Activated T-cell treated with anti-CD3 and anti-CD28 coated beads, Interleukin-2, amount 50 U/mL, for 24 hours (primary cell): ENCODE measurements around the gene RNF14.

Source experiments
- DNase-seq: peaks from one replicate; pipeline ENCODE4 v3.0.0-alpha.2; 2020
- H3K27ac Mint-ChIP-seq: 2 replicates; pipeline ENCODE4 v1.8.0; 2020; ENCODE audit warnings: mild to moderate bottlenecking, mixed read lengths
- H3K27me3 Mint-ChIP-seq: 2 replicates; pipeline ENCODE4 v1.8.0; 2020; ENCODE audit warnings: mixed read lengths
- H3K36me3 Mint-ChIP-seq: 2 replicates; pipeline ENCODE4 v1.8.0; 2020; ENCODE audit warnings: low read depth, mixed read lengths
- H3K4me1 Mint-ChIP-seq: 2 replicates; pipeline ENCODE4 v1.8.0; 2020; ENCODE audit warnings: low read depth, mixed read lengths
- H3K4me3 Mint-ChIP-seq: 2 replicates; pipeline ENCODE4 v1.8.0; 2020; ENCODE audit warnings: mild to moderate bottlenecking, moderate library complexity, mixed read lengths
- H3K9me3 Mint-ChIP-seq: 2 replicates; pipeline ENCODE4 v1.8.0; 2020; ENCODE audit warnings: mixed read lengths

RNF14 gene

DNA sequence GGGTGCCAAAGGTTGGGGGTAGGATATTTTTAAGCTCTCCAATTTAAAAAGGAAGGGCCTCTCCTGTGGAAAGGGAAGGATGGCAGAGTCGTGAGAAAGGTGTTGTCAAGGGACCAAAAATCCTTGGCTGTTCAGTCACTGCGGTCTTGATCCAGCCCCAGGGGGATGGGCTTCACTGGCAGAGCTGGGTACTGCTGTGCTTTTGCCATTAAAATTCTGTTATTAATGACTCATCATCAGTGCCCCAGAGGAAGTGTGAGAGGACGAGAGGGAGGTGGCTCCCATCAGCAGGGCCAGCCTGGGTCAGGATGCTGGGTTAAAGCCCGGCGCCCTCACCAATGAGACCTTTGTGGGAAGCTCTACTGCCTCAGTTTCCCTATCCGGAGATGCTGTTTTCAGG is 27.6 kb upstream of the RNF14 start:
- Mint-ChIP-seq H3K27me3 (no peaks in the 10 kb centered on the region), H3K36me3 (peaks cover 47% of the 10 kb centered on the region), H3K4me3 (no peak overlapping the region), H3K4me1 (peaks cover 9% of the 10 kb centered on the region), H3K9me3 (no peaks in the 10 kb centered on the region), H3K27ac (peak overlapping the region; percentile 40)
- DNase-seq = no peak

DNA sequence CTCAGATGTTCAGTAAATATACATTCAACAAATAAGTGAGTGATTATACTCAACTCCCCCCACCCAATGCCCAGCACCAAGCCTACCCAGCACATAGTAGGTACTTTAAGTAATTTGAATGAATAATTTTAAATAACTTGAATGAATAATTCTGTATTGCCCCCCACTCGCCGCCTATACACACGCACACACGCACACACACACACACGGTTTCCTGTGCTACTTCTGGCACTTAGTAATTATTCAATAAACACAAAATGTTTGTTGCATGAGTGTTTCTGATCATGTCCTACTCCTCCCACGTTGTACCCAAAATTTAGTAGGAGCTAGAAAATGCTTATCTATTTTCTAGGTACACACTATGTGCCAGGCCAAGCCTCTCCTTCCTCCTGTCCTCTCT is 27.1 kb upstream of the RNF14 start:
- DNase-seq = no peak
- Mint-ChIP-seq H3K4me1 (peaks cover 9% of the 10 kb centered on the region), H3K9me3 (no peaks in the 10 kb centered on the region), H3K36me3 (peaks cover 43% of the 10 kb centered on the region), H3K4me3 (no peak overlapping the region), H3K27ac (no peak overlapping the region), H3K27me3 (no peaks in the 10 kb centered on the region)

DNA sequence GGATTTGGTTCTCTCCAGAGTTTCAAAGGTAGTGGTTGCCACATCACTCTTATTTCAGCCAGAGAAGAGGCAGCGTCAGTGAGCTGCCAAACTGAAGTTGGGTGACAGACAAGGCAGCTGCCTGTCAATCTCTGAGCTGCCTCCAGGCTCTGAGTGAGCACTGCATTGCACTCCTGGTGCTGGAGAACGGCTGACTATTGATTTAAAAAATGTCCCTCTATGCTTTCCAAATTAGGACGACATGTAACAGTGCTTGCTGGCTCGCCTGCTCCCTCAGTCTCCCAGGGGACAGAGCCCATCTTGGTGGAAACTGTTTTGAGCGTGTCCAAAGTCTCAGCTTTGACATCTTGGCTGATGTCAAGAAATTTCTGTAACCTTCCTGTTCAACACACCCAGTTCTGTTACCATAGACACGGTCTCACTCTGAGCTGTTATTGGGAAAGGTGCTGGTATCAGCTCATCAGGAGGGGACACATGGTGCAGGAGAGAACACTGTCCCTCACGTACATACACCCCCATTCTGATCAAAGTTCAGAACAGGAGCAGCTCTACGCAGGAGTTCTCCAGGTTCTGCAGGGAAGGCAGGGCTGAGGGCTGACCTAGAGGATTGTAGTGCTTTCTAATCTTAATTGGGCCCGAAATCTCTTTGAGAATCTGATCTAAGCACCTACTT is 26.6 kb upstream of the RNF14 start:
- no peaks in the 10 kb centered on the region for H3K27me3 Mint-ChIP-seq
- H3K9me3 Mint-ChIP-seq = no peaks in the 10 kb centered on the region
- H3K4me3 Mint-ChIP-seq = no peak overlapping the region
- no peak for DNase-seq
- H3K36me3 Mint-ChIP-seq = peaks cover 39% of the 10 kb centered on the region
- H3K27ac Mint-ChIP-seq = no peak overlapping the region
- H3K4me1 Mint-ChIP-seq = peaks cover 9% of the 10 kb centered on the region

DNA sequence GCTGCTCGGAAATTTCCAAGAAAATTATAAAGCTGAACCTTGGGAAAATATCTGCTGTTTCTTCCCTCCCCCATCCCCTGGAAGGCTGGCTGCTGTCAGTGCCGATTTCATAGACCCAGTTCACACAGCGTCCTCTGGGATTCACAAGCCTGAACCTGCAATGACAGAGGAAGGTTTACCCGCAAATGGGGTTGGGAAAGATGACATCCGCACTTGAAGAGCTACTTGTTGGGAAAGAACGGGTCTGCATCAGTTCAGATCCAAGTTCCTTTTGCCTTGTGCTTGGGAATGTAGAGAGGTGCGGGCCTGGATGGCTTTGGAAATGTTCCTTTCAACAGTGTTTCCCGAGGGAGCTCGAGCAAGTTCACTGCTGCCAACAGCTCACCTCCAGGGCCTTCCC is 24.8 kb upstream of the RNF14 start:
- Mint-ChIP-seq H3K4me3 (no peak overlapping the region), H3K4me1 (peaks cover 9% of the 10 kb centered on the region), H3K9me3 (no peaks in the 10 kb centered on the region), H3K27ac (no peak overlapping the region), H3K36me3 (peaks cover 26% of the 10 kb centered on the region), H3K27me3 (no peaks in the 10 kb centered on the region)
- no peak for DNase-seq

DNA sequence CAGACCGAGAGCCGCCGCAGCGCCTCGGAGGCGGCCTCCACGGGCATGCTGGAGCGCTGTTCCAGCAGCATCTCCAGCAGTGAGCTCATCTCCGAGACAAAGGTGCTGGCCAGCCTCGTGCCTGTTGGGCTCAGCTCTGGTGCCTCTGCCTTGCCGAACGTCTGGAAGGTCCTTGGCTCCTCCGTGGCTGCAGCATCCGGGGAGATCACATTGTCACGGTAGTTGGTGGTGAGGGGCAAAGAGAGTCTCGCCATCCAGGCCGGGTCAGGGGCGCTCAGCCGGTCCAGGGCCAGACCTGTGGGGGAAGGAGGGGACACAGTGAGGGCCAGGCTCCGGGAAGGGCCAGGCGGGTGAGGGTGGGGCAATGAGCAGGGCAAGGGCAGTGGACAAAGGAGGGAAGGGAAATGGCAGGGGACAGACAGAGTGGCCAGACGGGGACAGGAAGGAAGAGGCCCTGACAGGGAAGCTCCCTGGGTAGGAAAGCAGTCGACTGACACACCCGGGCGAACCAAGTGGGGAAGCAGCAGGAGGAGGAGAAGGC is 23.3 kb upstream of the RNF14 start:
- Mint-ChIP-seq H3K36me3 (peaks cover 13% of the 10 kb centered on the region), H3K9me3 (no peaks in the 10 kb centered on the region), H3K4me1 (peaks cover 10% of the 10 kb centered on the region), H3K27me3 (no peaks in the 10 kb centered on the region), H3K27ac (no peak overlapping the region), H3K4me3 (no peak overlapping the region)
- no peak for DNase-seq

DNA sequence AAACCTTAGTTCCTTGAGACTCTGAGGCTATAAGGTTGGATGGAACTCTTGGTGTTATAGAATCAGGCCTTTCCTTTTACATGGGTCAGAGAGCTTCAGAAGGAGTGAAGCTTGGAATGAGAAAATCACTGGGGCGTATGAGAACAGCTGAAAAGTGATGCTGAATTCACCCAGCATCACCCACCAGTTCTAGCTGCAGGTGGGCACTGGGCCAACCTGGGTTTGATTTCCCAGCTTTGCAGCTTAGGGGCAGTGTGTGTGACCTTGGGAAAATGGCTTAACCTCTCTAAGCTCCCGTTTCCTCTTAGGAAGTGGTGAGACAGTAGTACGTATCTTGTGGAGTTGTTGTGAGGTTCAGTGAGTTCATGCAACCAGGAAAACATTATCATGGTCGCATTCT is 21.6 kb upstream of the RNF14 start:
- Mint-ChIP-seq H3K4me1 (peaks cover 13% of the 10 kb centered on the region), H3K36me3 (no peaks in the 10 kb centered on the region)

DNA sequence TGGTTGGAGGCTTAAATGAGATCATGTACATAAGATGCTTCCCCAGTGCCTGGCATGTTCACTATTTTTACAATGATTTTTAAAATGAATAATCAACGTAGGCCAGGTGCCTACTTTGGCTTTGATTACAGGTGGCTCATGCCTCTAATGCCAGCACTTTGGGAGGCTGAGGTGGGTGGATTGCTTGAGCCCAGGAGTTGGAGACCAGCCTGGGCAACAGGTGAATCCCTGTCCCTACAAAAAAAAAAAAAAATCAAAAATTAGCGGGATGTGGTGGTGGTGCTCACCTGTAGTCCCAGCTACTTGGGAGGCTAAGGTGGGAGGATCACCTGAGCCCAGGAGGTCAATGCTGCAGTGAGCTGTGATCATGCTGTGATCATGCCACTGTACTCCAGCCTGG is 20.1 kb upstream of the RNF14 start:
- Mint-ChIP-seq H3K9me3 (no peaks in the 10 kb centered on the region), H3K4me1 (peaks cover 13% of the 10 kb centered on the region), H3K36me3 (no peaks in the 10 kb centered on the region), H3K27ac (no peak overlapping the region), H3K27me3 (no peaks in the 10 kb centered on the region), H3K4me3 (no peak overlapping the region)
- DNase-seq = no peak

More for the DNA sequence above, 21.6 kb upstream of the RNF14 start:
- Mint-ChIP-seq H3K4me3 (no peak overlapping the region), H3K27ac (no peak overlapping the region), H3K27me3 (no peaks in the 10 kb centered on the region), H3K9me3 (no peaks in the 10 kb centered on the region)
- DNase-seq = no peak

DNA sequence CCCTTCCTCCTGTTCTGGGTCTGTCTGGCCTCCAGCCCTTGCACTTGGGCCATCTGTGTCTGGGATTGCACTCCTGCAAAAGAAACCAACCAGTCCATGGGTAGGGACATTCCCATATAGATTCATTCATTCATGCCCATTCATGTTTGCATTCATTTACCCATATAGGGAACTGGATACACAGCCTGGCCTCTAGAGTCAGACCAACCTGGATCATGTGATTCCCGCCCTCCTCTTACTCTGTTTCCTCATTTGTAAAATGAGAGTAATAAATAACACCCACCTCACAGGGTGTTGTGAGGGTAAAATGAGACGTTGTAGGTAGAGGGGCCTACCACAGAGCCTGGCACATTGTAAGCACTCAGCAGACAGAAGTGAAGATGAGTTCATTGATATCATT is 19.4 kb upstream of the RNF14 start:
- H3K27ac Mint-ChIP-seq = no peak overlapping the region
- no peaks in the 10 kb centered on the region for H3K27me3 Mint-ChIP-seq
- peaks cover 13% of the 10 kb centered on the region for H3K4me1 Mint-ChIP-seq
- H3K4me3 Mint-ChIP-seq = no peak overlapping the region
- H3K9me3 Mint-ChIP-seq = no peaks in the 10 kb centered on the region
- no peaks in the 10 kb centered on the region for H3K36me3 Mint-ChIP-seq
- peak; percentile 11 for DNase-seq

DNA sequence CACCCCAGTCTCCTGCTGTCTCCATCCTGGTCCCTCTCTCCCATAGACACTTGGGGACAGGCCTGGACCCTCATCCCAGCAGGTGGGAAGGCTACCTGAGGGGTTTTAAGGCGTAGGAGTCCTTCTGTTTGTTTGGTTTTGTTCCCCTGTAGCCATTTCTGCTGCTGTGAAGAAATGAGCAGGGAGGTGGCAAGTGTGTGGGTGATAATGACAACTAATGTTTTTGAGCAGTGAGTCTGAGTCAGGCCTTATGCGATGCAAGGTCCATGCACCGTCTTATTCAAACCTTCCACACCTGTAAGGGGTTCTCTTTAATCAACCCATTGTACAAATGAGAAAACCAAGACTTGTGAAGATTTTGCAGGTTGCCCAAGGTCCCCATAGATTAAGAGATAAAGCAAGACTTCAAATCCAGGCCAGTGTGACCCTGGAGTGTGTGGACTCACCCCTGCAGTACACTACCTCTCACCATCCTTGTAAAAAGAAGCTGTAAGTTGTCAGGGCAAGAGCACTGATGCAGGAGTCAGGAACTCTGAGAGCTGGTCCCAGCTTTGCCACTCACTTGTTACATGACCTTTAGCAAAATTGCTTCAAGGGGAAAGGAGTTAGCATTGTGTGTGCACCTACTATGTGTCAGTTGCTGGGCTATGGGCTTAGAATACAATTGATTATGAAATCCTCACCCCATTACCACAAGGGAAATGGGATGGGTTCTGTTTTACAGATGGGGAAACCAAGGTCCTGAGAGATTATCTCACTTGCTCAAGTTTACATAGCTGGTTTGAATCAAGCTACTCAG is 18.5 kb upstream of the RNF14 start:
- Mint-ChIP-seq H3K4me3 (no peak overlapping the region), H3K36me3 (no peaks in the 10 kb centered on the region), H3K4me1 (peaks cover 13% of the 10 kb centered on the region), H3K27ac (no peak overlapping the region), H3K27me3 (no peaks in the 10 kb centered on the region), H3K9me3 (no peaks in the 10 kb centered on the region)
- DNase-seq = no peak

DNA sequence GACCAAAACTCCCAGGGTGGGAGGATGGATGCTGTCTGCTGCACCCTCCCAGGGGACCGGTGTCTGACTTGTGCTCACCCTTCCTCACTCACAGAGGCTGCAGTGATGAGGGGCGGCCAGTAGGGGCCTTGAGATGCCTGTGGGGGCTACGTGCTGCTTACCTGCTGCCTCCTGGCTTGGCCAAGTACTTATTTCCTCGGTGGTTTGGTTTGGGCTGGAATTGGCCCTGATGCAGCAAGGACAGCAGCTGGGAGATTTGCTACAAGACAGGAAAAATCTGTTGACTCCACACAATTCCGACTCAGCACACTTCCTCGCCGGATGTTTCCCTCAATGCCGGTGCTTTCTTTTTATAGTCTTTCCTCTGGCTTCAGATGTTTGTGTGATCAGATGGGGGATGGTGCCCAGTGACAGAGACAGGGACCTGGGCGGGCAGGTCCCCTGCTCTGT is 17.5 kb upstream of the RNF14 start:
- no peak overlapping the region for H3K4me3 Mint-ChIP-seq
- H3K9me3 Mint-ChIP-seq = no peaks in the 10 kb centered on the region
- H3K36me3 Mint-ChIP-seq = no peaks in the 10 kb centered on the region
- peaks cover 13% of the 10 kb centered on the region for H3K4me1 Mint-ChIP-seq
- no peaks in the 10 kb centered on the region for H3K27me3 Mint-ChIP-seq
- peak; percentile 48 for DNase-seq
- H3K27ac Mint-ChIP-seq = no peak overlapping the region

DNA sequence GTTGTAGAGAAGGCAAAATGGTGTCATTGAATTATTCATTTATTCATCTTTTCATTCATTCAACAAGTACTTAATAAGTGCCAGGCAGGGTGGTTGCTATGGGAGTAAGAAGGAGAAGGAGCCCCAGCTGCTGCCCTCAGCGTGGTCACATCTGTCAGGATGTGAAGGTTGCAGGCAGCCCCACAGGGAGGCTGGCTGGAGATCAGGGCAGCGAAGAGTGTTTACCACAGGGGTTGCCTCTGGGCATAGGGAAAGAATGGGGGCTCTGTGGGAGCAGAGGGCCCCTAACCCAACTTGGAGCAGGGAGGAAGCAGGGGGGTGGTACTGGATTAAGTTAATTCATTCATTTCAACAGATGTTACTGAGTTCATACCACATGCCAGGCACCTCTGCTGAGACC is 16.9 kb upstream of the RNF14 start:
- Mint-ChIP-seq H3K4me3 (no peak overlapping the region), H3K4me1 (peaks cover 13% of the 10 kb centered on the region), H3K36me3 (no peaks in the 10 kb centered on the region), H3K27ac (no peak overlapping the region), H3K27me3 (no peaks in the 10 kb centered on the region), H3K9me3 (no peaks in the 10 kb centered on the region)
- DNase-seq = no peak

DNA sequence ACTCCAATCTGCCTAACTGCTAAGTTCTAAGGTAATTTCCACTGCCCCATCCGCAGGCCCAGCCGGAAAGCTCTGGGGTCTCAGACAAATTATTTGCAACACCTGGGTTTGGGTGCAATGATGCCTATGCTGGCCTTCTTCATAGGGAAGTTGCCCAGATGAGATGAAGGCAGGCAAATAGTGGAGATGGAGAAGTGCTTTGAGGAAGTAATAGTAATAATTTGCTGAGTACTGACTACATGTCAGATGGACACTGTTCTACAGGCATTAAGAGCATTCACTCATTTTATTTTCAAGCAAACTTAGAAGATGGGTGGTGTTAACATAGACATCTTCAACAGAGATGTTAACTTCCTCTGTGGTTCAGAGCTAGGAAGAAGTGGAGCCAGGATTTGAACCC is 14.7 kb upstream of the RNF14 start:
- H3K4me3 Mint-ChIP-seq = no peak overlapping the region
- no peaks in the 10 kb centered on the region for H3K27me3 Mint-ChIP-seq
- no peak for DNase-seq
- peaks cover 32% of the 10 kb centered on the region for H3K4me1 Mint-ChIP-seq
- H3K36me3 Mint-ChIP-seq = no peaks in the 10 kb centered on the region
- no peaks in the 10 kb centered on the region for H3K9me3 Mint-ChIP-seq
- H3K27ac Mint-ChIP-seq = no peak overlapping the region

DNA sequence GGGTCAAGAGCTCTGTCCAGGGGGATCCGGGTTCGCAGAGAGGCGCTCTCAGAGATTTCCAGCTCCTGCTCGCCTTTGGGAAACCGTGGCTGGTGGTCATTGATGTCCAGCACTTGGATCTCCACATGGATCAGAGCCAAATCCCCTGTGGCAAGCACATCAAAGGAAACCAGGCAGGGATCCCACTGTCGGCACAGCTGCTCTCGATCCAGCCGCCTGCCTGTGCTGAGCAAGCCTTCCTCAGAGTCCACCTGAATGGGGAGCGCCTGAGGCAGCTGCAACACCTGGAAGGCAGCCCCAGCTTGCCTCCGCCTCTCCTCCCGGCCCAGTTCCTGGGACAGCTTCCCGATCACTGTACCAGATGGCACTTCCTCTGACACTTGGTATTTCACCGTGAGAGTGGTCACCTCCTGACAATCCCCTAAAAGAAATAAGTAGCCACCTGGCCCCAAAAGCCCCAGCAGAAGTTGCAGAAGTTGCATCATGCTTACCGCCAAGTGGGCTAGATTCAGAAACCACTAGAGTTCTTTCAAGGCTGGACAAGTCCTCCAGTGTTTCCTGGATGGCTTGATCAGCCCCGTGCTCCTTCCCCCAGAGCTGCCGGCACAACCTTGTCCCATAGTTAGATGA is 11.4 kb upstream of the RNF14 start:
- Mint-ChIP-seq H3K4me1 (peaks cover 41% of the 10 kb centered on the region), H3K27ac (peak overlapping the region; percentile 69)

DNA sequence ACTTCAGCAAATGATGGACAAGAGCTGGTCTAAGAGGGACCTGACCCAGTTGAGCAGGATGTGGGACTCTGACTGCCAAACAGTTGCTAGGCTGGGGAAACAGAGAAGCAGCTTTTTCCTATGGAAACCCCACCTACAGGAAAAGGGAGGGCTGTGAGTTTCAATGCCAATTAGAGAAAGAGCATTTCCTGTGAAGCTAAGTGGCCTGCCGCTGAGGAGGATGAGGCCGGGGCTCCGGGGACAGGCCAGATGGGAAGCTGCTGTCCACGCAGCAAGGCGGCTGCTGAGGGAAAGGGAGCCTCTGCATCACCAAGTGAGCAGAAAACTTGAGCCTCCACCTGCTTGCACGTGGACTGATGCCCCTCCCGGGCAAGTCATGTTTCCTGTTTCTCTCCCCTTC is 10.8 kb upstream of the RNF14 start, which contains the start of gene PCDH12:
Gene PCDH12, minus strand, starts transcription at position 90 of the 400 bp plus-strand sequence. CDS start 351 bp downstream, outside the sequence.
- Mint-ChIP-seq H3K9me3 (no peaks in the 10 kb centered on the region), H3K27ac (peak within 1 kb of the TSS; percentile 69), H3K4me3 (peak within 1 kb of the TSS; percentile 64), H3K36me3 (no peaks in the 10 kb centered on the region), H3K27me3 (no peaks in the 10 kb centered on the region), H3K4me1 (peaks cover 41% of the 10 kb centered on the region)
- DNase-seq = no peak

More for the DNA sequence above, 11.4 kb upstream of the RNF14 start:
- Mint-ChIP-seq H3K9me3 (no peaks in the 10 kb centered on the region), H3K27me3 (no peaks in the 10 kb centered on the region), H3K4me3 (peak overlapping the region; percentile 64), H3K36me3 (no peaks in the 10 kb centered on the region)
- no peak for DNase-seq
